Hepatic stellate cell (primary cell): ENCODE results near the gene COL4A6.

Experiments
- DNase-seq: peaks from one replicate; pipeline ENCODE4 v3.0.0; 2011; ENCODE audit warnings: low spot score

COL4A6 gene

GRCh38 chrX:108270739-108271396 lies 167.4 kb downstream of the COL4A6 start:
- no peak for DNase-seq

GRCh38 chrX:108270280-108270679 lies 167.9 kb downstream of the COL4A6 start:
- DNase-seq = no peak

- DNase-seq = no peak
Measured at GRCh38 chrX:108268434-108269080, 169.7 kb downstream of the COL4A6 start.

GRCh38 chrX:108267557-108267956 lies 170.7 kb downstream of the COL4A6 start:
- DNase-seq = no peak

GRCh38 chrX:108264376-108264775 lies 173.8 kb downstream of the COL4A6 start:
- DNase-seq = no peak

GRCh38 chrX:108261549-108262203 lies 176.5 kb downstream of the COL4A6 start:
- no peak for DNase-seq

- no peak for DNase-seq
Measured at GRCh38 chrX:108257556-108257955, 180.7 kb downstream of the COL4A6 start.

- DNase-seq = no peak
Measured at GRCh38 chrX:108254636-108255035, 183.6 kb downstream of the COL4A6 start.

- DNase-seq = no peak
Measured at GRCh38 chrX:108250654-108251579, 187.3 kb downstream of the COL4A6 start.

- DNase-seq = no peak
Measured at GRCh38 chrX:108246304-108246954, 191.8 kb downstream of the COL4A6 start.

- DNase-seq = no peak
Measured at GRCh38 chrX:108245462-108245861, 192.8 kb downstream of the COL4A6 start.

- no peak for DNase-seq
Measured at GRCh38 chrX:108235986-108236385, 202.2 kb downstream of the COL4A6 start.

- no peak for DNase-seq
Measured at GRCh38 chrX:108230574-108230973, 207.6 kb downstream of the COL4A6 start.

GRCh38 chrX:108224727-108225621 lies 213.2 kb downstream of the COL4A6 start:
- peak; percentile 5 for DNase-seq

GRCh38 chrX:108224218-108224617 lies 214.0 kb downstream of the COL4A6 start:
- DNase-seq = no peak

- no peak for DNase-seq
Measured at GRCh38 chrX:108223585-108223984, 214.6 kb downstream of the COL4A6 start.

GRCh38 chrX:108221301-108221864 lies 216.8 kb downstream of the COL4A6 start:
- DNase-seq = no peak

GRCh38 chrX:108219949-108220601 lies 218.1 kb downstream of the COL4A6 start:
- DNase-seq = no peak

- no peak for DNase-seq
Measured at GRCh38 chrX:108217876-108218275, 220.3 kb downstream of the COL4A6 start.
